Esophagus muscularis mucosa (tissue), 3 donors: Measurements from ENCODE around the gene ERH.

Experiments used
- CTCF ChIP-seq, 3 experiments: fragments of 200-600 bp in 2 of 3; fragments of 450-650 bp in 1 of 3; sonication (generic) in 2 of 3; IDR thresholded peaks; one replicate each; pipeline ENCODE4 v1.5.1; 2017 to 2019; ENCODE audit warnings: antibody characterized with exemption in 3 of 3, mild to moderate bottlenecking in 2 of 3, moderate library complexity in 1 of 3
- POLR2A ChIP-seq: fragments of 450-650 bp; IDR thresholded peaks from one replicate; pipeline ENCODE4 v1.6.1; 2017; ENCODE audit warnings: antibody characterized with exemption, moderate library complexity, mild to moderate bottlenecking, low read depth

DNA sequence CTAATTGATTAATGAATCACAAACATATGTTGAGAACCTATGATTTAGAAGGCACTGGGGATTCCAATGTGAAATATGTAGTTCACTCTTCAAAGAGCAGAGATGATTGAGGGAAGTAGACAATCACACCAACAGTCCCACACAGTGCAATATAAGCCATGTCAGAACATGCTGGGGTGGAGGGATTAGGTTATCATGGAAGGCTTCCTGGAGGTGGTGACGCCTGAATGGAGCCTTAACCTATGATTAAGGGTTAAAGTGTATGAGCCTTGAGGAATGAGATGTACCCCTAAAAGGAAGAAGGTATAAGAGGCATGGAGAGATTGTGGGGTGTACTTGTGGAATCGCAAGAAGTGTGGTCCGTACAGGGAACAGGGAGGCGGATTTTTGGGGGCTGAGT, 31.3 kb downstream of the ERH start:
- TF ChIP-seq CTCF (IDR thresholded peaks at IDR 0.05) (no peak), POLR2A (no peak)
